ENCODE measurements around the gene NKX2-1.
"Not testable (repeated sequence)": the region's sequence is repeated elsewhere in the genome, so short reads cannot be mapped to it uniquely, and the experiment has no call there.

The NKX2-1 gene

GRCh38 chr14:36505892-36506731 is 13.9 kb downstream of the NKX2-1 start:
- in situ Hi-C loops (cut with MboI; ENCODE audit: low sequenced_read_pairs), result no loop called here

DNA sequence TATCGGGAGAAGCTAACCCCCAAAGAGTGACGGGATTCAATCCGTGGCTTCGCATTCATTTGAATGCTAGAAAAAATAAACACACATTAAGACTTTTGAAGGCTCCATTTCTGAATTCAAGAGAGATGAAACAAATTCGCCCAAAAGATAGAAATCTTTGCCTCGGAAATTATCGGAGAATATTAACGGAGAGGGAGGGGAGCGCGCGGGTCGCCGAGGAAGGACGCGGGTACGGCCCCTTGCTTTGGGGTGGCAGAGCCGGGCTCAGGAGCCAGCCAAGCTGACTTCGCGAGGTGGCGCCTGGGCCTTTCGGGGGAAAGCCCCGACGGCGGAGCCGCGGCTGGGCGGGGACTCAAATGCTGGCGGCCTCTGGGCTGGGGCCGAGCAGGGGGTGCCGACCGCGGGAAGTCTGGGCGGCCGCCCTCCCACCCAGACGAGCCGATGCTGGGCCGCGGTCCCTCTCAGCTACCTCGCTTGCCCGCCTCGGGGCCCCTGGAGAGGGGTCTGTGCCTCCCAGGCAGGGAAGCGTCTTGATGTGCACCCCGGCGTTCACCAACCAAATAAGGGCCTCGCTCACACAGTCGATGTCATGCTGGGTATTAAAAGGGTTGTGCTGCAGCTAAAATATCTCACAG is 14.7 kb downstream of the NKX2-1 start:
- in situ Hi-C loops (cut with MboI; ENCODE audit: low sequenced_read_pairs), result no loop called here

DNA sequence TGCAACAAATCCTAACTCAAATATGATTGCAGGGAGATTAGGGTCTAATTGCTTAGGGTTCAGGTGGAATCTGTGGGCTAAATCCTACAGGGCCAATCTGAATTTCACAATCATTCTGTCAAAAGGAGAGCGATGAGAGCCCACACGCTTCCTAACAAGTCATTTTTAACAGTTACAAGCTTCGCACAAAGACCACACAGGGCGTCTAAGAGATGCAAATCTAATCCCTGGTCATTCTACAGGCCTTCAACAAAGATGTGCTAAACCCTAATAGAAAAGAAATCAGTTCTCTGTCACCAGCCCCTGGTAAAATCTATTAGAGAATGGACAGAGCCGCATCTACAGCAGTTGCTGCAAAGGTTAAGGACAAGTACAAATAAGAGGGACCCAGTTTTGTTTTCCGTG is 15.3 kb downstream of the NKX2-1 start:
- in situ Hi-C loops (cut with MboI; ENCODE audit: low sequenced_read_pairs), result no loop called here

DNA sequence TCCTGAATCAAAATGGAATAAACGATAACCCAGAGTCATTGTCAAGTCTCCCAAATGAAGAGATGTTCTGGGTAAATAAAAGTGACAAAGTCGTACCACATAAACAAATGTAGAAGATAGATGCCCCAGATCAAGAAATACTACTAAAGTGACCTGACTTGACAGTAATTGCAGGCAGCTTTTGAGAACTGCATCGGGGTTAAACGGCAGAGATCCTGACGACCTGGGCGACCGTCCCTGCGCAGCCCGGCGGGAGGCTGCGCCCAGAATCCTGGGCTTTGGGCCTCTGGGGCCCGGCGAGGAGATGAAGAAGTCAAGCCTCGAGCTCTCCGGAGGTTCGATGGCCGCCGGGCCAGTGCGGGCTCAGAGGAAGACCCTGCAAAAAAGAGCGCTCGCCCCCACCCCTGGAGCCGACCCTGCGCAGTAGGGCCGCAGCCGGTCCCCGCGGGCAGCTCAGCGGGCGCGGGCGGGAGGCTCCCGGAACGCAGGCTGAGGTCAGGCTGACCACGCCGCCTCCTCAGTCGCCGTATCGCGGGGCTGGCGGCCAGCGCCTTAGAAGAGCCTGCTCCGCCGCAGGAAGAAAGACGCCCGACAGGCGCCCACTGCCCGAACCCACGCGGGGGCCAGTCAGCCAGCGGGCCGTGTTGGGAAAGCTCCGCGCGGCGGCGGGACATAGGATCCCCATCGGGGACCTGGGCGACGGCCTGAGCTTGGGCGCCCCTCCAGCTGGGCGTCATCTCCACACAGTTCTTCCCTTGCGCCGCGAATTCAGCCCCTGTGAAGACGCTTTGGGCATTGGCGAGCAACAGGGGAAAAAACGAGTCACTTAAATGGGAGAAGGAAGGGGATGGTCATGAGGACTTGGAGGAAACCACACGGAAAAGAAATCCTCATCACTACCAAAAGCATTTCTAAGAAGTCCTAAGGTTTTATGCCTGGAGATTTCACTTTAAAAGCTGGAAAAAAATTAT is 16.0 kb downstream of the NKX2-1 start:
- in situ Hi-C loops (cut with MboI; ENCODE audit: low sequenced_read_pairs), result no loop called here

DNA sequence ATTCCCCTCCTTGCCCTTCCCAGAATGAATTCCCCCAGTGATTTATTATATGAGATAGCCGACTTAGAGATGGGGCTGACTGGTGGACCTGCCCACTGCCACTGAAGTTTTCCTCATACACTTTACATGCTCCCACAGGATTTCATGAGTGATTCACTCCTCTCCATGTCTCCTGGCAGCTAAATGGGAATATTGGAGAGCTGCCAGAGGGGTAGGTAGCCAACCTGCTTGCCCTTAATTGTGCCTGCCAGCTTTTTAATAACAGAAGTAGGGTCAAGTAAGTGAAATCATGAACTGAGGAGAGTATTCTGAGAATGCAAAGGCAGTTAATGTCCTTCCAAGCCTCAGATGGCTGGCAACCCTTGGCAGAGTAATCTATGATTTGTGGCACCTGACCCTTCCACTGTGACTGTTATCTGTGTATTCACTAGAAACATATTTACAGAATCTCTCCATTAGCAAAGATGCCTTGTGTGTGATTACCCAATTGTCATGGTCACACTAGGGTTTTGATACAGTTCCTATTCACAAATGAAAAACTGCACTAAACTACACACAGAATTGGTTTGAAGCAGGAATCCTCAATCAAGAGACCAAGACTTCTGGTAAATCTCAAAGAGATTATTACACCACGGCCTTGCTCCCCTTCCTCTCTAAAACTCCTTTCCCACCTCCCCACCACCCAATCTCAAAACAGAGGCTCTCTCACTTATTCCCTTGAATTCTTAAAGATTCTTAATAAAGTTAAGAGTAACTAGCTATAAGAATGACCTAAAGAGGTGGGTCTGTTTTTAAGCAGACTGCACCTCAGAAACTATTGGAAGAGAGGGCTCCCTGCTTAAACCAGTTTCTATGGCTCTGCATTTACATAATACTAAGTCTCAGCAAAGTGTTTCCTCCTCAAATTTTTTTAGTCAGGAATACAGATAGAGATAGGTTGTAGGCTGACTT is 17.2 kb downstream of the NKX2-1 start:
- in situ Hi-C loops (cut with MboI; ENCODE audit: low sequenced_read_pairs), result no loop called here

DNA sequence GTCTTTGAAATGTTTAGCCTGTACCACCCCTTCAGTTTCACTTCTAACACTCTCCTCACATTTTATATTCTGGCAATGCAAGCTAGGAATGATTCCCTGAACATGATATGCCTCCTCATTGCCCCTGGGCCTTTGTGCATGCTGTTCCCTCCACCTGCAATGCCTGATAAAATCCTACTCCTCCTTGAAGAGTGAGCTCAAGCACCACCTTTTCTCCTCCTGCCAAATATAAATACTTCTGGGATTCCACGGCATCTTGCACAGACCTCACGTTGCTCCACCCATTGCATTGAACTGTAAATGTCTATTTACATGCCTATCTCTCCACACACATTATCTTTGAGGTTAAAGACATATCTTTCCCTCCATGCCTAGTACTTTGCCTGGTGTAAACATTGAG is 21.1 kb downstream of the NKX2-1 start:
- in situ Hi-C loops (cut with MboI; ENCODE audit: low sequenced_read_pairs), result no loop called here

DNA sequence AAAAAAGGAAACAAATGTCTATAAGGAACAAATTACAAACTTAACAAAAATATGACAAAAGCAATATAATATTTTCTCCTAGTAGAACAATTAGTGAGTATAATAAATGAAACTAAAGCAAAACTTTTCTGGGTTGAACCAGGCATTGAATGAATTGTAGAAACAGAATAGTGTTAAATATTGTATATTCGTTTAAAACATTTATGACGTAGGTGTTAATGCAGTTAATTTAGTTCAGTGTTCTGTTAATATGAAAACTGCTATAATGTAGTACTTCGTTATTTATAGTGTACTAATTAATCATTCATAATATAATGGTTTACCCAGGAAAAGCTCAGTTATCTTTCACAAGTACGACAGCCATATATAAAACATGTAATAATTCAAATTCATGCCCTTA is 23.7 kb downstream of the NKX2-1 start:
- in situ Hi-C loops (cut with MboI; ENCODE audit: low sequenced_read_pairs), result no loop called here

- in situ Hi-C loops (cut with MboI; ENCODE audit: low sequenced_read_pairs), result no loop called here
Measured at GRCh38 chr14:36495666-36496065, 24.4 kb downstream of the NKX2-1 start.

DNA sequence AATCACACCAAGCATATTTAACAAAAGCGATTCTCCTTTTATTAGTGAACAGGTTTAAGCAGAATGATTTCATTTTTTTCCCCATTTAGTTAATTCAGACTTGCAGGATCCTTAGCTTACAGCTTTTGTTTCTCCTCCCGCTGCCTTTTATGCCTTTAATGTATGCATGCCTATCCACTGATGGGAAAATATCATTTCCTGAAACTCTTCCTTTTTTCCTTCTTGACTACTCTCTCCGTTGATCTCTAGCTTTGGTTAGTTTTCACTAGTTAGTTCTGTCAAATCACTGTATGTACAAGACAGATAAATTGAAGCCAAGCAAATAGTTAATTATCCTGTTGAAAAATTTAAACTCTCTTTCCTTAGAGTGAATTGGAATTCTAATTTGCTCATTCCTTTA is 26.3 kb downstream of the NKX2-1 start:
- in situ Hi-C loops (cut with MboI; ENCODE audit: low sequenced_read_pairs), result no loop called here

DNA sequence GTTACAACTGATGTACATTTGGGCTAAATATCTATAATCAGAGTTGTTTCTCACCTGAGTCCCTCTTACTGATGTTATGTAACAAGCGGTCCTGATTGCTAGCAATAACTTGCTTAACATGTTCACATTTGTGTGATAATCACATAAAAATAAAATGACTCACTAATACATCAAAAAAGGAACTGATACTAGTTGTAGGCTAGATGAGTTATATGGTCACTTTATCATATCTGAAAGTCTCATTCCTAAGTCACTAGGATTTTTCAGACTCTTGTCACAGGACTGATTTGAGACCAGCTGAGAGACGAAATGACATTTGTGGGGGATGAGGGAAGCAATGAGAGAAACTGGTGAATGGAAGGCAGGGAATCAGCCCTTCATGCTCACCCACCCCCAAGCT is 34.3 kb downstream of the NKX2-1 start:
- in situ Hi-C loops (cut with MboI; ENCODE audit: low sequenced_read_pairs), result no loop called here

DNA sequence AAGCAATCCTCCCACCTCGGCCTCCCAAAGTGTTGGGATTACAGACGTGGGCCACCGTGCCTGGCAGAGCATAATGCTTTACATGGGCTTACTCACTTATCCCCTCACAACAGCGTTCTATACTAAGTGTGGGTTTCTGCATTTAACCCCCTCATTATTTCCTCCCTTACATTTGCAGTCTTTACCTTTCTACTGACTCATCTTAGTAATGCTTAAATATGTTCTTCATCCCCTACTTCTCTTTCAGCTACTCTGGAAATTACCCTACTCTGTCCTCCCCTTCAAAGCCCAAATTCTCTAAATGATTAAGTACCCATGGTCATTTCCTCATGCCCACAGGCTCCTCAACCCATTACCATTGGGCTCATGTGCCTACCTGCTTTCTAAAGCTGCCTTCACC is 40.7 kb downstream of the NKX2-1 start:
- in situ Hi-C loops (cut with MboI; ENCODE audit: low sequenced_read_pairs), result no loop called here

DNA sequence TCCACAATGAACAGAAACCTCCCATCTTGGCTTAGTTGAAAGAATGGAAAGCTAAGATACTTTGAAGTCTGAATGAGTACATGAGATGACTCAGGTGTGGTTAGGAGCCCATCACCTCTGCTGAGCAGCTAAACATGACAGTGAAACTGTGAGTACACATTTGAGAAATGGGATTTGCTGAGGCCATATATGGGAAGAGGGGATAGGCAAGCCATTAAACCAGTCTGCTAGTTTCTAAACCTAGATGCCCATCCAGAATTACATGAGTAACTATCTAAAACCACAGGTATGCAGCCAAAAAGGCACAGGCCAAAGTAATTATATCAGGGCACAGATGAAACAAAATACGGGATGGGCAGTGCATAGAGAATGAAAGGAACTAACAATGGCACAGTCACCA is 41.2 kb downstream of the NKX2-1 start:
- in situ Hi-C loops (cut with MboI; ENCODE audit: low sequenced_read_pairs), result no loop called here

GRCh38 chr14:36477266-36477665 is 42.8 kb downstream of the NKX2-1 start:
- in situ Hi-C loops (cut with MboI; ENCODE audit: low sequenced_read_pairs), result no loop called here

DNA sequence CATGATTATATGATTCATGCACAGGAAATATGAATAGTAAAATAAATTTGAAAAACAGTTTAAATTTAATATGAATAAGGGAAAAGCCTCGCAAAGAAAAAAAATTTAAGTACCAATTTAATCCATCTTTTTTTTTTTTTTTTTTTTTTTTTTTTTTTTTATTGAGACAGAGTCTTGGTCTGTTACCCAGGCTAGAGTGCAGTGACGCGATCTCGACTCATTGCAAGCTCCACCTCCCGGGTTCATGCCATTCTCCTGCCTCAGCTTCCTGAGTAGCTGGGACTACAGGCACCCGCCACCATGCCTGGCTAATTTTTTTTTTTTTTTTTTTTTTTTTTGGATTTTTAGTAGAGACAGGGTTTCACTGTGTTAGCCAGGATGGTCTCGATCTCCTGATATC is 44.0 kb downstream of the NKX2-1 start:
- in situ Hi-C loops (cut with MboI; ENCODE audit: low sequenced_read_pairs), result not testable (repeated sequence)

DNA sequence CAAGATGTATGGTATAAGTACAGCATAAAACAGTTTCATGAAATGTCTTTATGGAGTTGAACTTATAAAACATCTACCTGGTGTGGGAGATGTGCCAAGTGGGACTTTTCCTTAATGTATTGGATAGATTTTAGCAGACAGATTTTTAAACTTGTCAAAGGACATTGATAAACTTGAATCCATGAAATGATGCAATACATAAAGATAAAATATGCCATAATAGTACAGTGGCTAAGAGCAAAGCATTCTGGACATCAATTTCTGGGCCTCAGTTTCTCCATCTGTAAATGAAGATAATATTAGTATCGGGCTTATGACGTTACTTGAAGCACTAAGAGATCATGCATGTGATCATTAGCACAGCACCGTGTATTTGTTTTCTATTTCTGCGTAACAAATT is 45.4 kb downstream of the NKX2-1 start:
- in situ Hi-C loops (cut with MboI; ENCODE audit: low sequenced_read_pairs), result no loop called here

- in situ Hi-C loops (cut with MboI; ENCODE audit: low sequenced_read_pairs), result no loop called here
Measured at GRCh38 chr14:36471431-36471830, 48.6 kb downstream of the NKX2-1 start.

DNA sequence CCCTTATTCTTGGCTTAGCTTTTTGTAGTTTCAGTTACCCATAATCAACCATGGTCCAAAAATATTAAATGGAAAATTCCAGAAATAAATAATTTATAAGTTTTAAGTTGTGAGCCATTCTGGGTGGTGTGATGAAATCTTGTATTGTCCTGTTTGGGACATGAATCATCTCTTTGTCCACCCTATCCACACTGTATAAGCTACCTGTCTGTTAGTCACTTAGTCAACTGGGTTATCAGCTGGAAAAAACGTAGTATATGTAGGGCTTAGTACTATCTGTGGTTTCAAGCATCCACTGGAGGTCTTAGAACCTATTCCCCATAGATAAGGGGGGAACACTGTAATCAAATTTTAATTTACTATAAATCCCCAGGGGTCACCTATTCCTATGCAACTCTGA is 52.7 kb downstream of the NKX2-1 start:
- in situ Hi-C loops (cut with MboI; ENCODE audit: low sequenced_read_pairs), result no loop called here

Data from HL-60/S4 (cell line).